GM12874 (cell line): Measurements from ENCODE around the gene LYRM2.

Experiments used
- TF ChIP-seq, protein P1 (sequence below): IDR thresholded peaks from 2 replicates; pipeline ENCODE4 v1.5.1; 2011; ENCODE audit warnings: low read depth, mild to moderate bottlenecking, control low read depth, low read length, moderate library complexity; ENCODE audit not compliant: insufficient read depth

Gene LYRM2

DNA sequence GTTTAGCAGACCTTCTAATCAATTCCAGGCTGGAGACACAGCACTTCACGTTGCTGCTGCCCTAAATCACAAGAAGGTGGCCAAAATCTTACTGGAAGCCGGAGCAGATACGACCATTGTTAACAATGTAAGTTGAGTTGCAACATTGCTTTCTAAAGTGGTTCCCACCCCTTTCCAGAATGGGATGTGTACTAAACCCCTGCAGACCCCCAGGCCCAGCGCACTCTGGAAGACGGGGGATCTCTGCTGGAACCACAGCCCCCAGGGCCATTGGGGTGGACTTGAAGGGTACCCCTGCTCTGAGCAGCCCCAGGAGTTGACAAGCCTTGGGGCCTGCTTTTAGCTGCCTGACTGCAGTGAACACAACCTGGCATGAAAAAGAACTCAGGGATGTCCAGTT, 22.0 kb downstream of the LYRM2 start:
- TF ChIP-seq, protein P1, sequence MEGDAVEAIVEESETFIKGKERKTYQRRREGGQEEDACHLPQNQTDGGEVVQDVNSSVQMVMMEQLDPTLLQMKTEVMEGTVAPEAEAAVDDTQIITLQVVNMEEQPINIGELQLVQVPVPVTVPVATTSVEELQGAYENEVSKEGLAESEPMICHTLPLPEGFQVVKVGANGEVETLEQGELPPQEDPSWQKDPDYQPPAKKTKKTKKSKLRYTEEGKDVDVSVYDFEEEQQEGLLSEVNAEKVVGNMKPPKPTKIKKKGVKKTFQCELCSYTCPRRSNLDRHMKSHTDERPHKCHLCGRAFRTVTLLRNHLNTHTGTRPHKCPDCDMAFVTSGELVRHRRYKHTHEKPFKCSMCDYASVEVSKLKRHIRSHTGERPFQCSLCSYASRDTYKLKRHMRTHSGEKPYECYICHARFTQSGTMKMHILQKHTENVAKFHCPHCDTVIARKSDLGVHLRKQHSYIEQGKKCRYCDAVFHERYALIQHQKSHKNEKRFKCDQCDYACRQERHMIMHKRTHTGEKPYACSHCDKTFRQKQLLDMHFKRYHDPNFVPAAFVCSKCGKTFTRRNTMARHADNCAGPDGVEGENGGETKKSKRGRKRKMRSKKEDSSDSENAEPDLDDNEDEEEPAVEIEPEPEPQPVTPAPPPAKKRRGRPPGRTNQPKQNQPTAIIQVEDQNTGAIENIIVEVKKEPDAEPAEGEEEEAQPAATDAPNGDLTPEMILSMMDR: no peak

DNA sequence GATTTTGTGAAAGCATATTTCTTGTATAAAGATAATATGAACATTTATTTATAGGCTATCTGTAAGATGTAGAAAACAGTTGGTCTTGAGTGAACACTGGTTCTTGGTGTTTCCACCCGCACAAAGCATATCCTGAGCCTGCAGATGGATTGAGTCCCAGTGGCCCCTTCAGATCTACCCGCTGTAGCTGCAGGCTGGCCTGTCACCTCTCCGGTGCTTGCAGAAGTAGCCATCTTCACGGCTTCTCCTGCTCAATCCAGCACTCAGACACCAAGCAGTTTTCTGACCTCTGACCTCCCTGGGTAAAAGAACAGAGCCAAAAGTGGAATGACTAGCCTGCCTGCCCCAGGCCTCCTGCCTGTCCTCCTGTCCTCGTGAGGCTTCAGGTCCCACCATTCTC, 22.7 kb downstream of the LYRM2 start:
- TF ChIP-seq, protein P1: no peak

DNA sequence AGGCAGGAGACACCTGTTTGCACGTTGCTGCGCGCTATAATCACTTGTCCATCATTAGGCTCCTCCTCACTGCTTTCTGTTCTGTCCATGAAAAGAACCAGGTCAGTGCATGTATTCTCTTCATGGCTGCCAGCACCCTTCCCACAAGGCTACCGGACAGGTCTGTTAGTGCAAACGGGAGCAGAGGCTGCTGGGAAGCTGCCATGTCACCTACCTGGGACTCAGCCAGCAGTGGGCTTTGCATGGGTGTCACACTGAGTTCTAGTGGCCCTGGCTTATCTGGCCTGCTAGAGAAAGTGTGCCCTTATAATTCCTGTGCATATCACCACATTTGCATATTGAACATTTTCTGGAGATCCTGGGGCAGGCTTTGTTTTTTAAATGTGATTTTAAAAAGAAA, 24.8 kb downstream of the LYRM2 start:
- TF ChIP-seq, protein P1: no peak

DNA sequence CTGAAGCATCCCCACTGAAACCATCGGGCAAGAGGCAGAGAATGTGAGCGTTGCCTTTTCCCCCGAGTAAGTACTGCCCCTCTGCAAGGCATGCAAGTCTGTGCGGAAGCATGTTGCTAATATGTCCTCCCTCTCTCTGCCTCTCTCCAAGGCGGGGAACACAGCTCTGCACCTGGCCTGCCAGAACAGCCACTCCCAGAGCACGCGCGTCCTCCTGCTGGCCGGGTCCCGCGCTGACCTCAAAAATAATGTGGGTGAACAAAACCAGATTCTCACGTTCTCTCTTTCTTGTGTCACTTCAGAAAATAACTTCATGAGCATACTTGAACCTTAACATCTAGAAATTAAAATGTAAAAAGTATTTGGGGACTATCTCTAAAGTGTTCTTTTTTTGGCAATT, 26.4 kb downstream of the LYRM2 start:
- TF ChIP-seq, protein P1: no peak

DNA sequence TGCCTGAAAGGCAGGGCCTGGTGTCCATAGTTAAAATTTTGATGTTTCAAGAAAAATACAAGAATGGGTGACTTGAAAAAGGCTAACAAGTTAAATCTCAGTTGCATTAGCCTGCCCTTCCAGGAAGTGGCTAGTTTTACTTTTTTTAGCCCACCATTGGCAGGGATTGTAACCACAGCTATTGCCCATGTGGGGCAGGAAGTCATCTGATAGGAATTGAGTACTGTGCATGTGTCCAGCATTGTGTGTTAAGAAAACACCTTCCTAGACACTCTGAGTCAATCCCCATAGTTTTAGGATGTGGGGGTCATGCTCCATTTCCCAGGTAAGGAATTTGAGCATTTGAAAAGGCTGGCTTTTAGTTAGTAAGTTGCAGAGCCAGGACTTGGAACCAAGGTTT, 26.9 kb downstream of the LYRM2 start:
- TF ChIP-seq, protein P1: no peak

DNA sequence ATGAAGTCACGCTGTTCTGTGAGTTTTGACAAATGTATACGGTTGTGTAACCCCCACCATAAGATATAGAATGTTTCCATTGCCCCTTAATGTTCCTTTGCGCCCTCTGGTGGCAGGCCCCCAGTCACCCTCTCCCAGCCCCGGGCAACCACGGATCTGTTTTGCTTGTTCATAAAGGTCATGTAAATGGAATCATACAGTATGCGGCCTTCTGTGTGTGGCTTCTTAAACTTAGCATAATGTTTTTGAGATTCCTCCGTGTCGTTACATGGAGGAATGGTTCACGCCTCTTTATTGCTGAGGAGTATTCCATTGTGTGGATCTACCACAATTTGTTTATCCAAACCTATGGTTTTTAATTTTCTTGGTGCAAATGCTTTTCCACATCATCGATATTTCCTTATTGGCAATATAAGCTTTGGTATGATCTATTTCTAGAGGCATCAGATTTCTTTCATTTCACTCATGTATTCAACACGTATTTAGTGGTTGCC, 28.4 kb downstream of the LYRM2 start:
- TF ChIP-seq, protein P1: peak; percentile 83

DNA sequence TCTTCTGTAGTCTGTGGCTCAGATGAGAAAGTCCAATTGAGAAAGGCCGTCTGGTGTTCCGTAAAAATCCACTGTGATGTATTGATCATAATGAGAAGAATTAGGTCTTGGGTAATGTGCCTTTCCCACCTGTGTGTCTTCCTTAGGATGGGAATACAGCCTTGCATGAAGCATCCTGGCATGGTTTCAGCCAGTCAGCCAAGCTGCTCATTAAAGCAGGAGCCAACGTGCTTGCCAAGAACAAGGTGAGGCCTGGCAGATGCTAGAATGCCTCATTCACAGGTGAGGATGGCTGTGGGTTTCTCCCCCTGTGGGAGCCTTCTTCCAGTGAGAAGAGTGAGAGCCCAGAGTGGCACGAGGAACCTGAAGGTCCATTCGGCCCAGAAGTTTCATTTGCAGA, 32.7 kb downstream of the LYRM2 start:
- TF ChIP-seq, protein P1: no peak

DNA sequence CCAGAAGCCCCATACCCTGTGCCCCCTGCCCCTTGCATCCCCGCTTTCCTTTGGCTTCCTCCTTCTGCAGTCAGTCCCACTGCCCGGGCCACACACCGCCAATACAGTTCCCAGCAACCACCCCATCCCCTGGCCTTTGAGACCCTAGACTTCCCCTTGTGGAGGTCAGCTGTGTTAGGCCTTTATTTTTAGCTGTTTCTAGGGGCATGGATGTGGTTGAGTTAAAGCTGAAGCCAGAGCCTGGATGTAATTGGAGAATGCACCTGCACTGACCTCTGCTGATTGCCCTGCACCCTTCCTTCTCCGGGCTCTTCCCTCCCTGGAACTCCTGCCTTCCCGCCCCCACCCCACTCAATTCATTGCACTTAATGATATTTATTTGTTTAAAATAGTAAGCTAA, 33.9 kb downstream of the LYRM2 start:
- TF ChIP-seq, protein P1: no peak
